Nephron progenitor cell (in vitro differentiated cells): ENCODE measurements around the gene INPP1.
"Not testable (repeated sequence)": the region's sequence is repeated elsewhere in the genome, so short reads cannot be mapped to it uniquely, and the experiment has no call there.

Experiments used
- DNase-seq: peaks from one replicate; pipeline ENCODE4 v3.0.0; 2021
- H3K27ac Mint-ChIP-seq: 2 replicates; pipeline ENCODE4 v1.8.0; 2021; ENCODE audit warnings: mild to moderate bottlenecking, moderate library complexity, mixed read lengths
- H3K27me3 Mint-ChIP-seq: 2 replicates; pipeline ENCODE4 v1.8.0; 2021; ENCODE audit warnings: mild to moderate bottlenecking, low read depth, mixed read lengths; ENCODE audit not compliant: poor library complexity
- H3K36me3 Mint-ChIP-seq: 2 replicates; pipeline ENCODE4 v1.8.0; 2021; ENCODE audit warnings: low read depth, mixed read lengths
- H3K4me1 Mint-ChIP-seq: 2 replicates; pipeline ENCODE4 v1.8.0; 2021; ENCODE audit warnings: mixed read lengths
- H3K4me3 Mint-ChIP-seq: 2 replicates; pipeline ENCODE4 v1.8.0; 2021; ENCODE audit warnings: mild to moderate bottlenecking, moderate library complexity, mixed read lengths
- H3K9me3 Mint-ChIP-seq: 2 replicates; pipeline ENCODE4 v1.8.0; 2021; ENCODE audit warnings: mild to moderate bottlenecking, moderate library complexity, mixed read lengths
- CTCF ChIP-seq: fragments of 200-600 bp; sonication (generic); IDR thresholded peaks from 2 replicates; pipeline ENCODE4 v1.5.0; 2021; ENCODE audit warnings: antibody characterized with exemption

INPP1 gene

GRCh38 chr2:190352668-190353536 lies 9.5 kb downstream of the INPP1 start:
- DNase-seq: no peak
- Mint-ChIP-seq H3K27ac (peak overlapping the region; percentile 77), H3K4me3 (no peak overlapping the region)

DNA sequence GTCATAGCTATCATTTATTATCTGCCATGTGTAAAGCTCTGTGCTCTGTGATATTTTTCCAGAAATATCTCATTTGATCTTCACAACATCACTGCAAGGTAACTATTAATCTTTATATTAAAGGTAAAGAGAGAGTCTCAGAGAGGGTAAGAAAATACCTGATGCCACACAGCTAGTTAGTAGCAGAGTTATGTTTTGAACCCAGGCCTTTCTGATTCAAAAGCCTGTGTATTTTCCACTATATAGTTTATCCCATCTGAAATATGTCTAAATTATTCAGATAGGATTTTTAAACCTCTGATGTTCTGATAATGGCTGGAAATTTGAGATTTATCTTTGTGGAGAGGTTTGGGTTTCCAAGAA lies 10.1 kb downstream of the INPP1 start:
- Mint-ChIP-seq H3K27me3 (no peaks in the 10 kb centered on the region), H3K4me3 (no peak overlapping the region), H3K27ac (no peak overlapping the region), H3K9me3 (no peaks in the 10 kb centered on the region), H3K36me3 (no peaks in the 10 kb centered on the region), H3K4me1 (peaks cover 13% of the 10 kb centered on the region)
- no peak for TF ChIP-seq CTCF
- no peak for DNase-seq

More at GRCh38 chr2:190352668-190353536, 9.5 kb downstream of the INPP1 start:
- Mint-ChIP-seq H3K27me3 (no peaks in the 10 kb centered on the region), H3K36me3 (no peaks in the 10 kb centered on the region), H3K9me3 (no peaks in the 10 kb centered on the region), H3K4me1 (peaks cover 13% of the 10 kb centered on the region)
- TF ChIP-seq CTCF: no peak

DNA sequence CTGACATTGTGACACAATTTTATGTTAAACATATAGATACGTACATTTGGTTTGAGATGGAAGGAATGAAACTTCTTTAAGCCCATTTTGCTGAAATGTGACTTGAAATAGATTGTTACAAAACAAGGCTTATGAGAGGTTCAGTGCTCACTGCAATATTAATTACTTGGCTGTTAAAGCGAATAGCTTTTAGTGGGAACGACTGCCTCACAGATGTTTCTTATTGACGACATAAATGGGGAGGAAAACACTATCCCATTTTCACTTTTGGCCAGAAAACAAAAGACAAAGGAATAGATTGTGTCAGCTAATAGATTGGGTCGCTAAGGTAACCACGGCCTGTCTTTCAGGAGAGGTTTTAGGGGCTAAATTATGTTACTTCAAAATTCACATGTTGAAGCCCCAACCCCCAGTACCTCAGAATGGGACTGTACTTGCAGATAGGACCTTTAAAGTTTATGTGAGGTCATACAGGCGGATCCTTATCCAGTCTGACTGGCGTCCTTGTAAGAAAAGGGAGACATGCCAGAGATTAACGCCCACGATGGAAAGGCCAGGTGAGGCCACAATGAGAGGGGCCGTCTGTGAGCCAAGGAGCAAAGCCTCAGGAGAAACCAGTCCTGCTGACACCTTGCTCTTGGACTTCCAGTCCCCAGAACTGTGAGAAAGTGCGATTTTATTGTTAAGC lies 10.8 kb downstream of the INPP1 start:
- no peak for TF ChIP-seq CTCF
- H3K4me1 Mint-ChIP-seq: peaks cover 13% of the 10 kb centered on the region
- no peaks in the 10 kb centered on the region for H3K36me3 Mint-ChIP-seq
- H3K4me3 Mint-ChIP-seq: no peak overlapping the region
- no peak for DNase-seq
- no peaks in the 10 kb centered on the region for H3K9me3 Mint-ChIP-seq
- no peaks in the 10 kb centered on the region for H3K27me3 Mint-ChIP-seq
- H3K27ac Mint-ChIP-seq: no peak overlapping the region

- H3K27me3 Mint-ChIP-seq: no peaks in the 10 kb centered on the region
- TF ChIP-seq CTCF: no peak
- H3K4me1 Mint-ChIP-seq: peaks cover 20% of the 10 kb centered on the region
- H3K27ac Mint-ChIP-seq: peak overlapping the region; percentile 55
- no peaks in the 10 kb centered on the region for H3K36me3 Mint-ChIP-seq
- no peak for DNase-seq
- no peak overlapping the region for H3K4me3 Mint-ChIP-seq
- H3K9me3 Mint-ChIP-seq: no peaks in the 10 kb centered on the region
Observed at GRCh38 chr2:190355968-190356644, 12.7 kb downstream of the INPP1 start.

DNA sequence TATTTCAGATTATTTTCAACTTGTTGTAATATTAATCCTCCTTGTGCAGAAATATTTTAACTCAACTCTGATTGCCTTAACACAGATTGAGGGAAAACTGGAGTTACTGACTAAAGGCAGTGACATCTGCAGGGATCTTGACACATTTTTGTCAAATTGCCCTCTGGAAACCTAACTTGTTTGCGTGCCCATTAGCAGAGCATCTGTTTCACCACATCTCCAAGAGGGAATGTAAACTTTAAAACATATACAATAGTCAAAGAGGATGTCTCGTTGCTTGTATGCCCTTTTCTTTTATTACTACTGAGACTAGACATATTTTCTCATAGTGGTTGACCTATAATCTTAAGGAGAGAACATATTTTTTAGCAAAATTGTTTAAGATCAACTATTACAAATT lies 14.2 kb downstream of the INPP1 start:
- Mint-ChIP-seq H3K27ac (no peak overlapping the region), H3K4me3 (no peak overlapping the region), H3K27me3 (peaks cover 3% of the 10 kb centered on the region), H3K36me3 (no peaks in the 10 kb centered on the region), H3K4me1 (peaks cover 20% of the 10 kb centered on the region), H3K9me3 (no peaks in the 10 kb centered on the region)
- no peak for DNase-seq
- no peak for TF ChIP-seq CTCF

- peaks cover 20% of the 10 kb centered on the region for H3K4me1 Mint-ChIP-seq
- not testable (repeated sequence) for DNase-seq, H3K4me3 Mint-ChIP-seq, H3K27ac Mint-ChIP-seq, H3K27me3 Mint-ChIP-seq, H3K36me3 Mint-ChIP-seq, H3K9me3 Mint-ChIP-seq
Observed at GRCh38 chr2:190358655-190359448, 15.5 kb downstream of the INPP1 start.
